ENCODE measurements around the gene TMEM204.

The TMEM204 gene

DNA sequence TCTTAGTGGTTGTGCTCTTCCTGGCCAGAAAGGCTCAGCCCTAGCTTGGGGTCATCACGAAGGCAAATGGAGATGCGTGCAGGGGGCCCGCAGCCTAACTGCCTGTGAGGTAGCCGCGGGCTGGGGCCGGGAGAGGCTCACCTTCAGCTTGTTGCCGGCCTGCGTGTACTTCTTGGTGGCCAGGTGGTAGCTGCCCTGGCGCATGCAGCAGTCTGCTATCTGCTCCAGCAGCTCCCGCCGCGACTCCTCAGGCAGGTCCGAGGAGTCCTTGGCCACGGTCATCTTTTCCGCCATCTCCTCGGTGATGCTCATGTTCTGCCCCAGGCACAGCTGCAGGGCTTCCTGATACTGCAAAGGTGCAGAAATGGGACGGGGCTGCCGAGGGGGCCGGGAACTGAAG lies 13.0 kb upstream of the TMEM204 start:
- no peak for FAIRE-seq

DNA sequence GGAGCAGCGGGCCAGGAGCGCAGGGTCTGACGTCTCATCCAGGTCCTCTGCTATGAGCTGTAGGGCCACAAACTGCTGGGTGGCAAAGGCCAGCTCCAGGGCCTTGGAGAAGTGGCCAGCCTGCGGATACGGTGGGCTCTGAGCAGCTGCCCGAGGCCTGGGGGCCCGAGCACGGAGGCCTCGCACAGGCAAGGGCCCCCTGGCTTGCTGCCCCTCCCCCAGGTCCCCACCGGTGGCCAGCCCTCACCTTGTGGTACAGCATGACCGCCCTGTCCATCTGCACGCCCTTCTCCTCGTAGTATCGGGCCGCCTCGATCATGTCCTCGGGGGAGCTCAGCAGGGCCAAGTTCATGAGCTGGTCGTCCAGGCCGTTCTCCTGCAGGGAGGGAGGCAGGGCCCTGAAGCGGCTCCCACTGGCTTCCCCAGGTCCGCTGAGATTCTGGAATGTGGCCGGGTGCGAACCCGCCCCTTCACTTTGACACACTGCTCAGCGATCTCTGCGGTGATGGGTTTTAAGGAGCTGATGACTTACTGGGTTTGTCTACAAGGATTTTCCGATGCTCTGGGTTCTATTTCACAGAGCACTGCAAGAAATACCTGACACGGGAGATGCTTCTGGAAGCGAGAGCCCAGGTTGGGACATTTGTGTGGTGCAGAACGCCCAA lies 9.8 kb upstream of the TMEM204 start:
- FAIRE-seq, result no peak
- DNase-seq (ENCODE audit: low spot score), result no peak

More for the DNA sequence above, 13.0 kb upstream of the TMEM204 start:
- no peak for DNase-seq (ENCODE audit: low spot score)

DNA sequence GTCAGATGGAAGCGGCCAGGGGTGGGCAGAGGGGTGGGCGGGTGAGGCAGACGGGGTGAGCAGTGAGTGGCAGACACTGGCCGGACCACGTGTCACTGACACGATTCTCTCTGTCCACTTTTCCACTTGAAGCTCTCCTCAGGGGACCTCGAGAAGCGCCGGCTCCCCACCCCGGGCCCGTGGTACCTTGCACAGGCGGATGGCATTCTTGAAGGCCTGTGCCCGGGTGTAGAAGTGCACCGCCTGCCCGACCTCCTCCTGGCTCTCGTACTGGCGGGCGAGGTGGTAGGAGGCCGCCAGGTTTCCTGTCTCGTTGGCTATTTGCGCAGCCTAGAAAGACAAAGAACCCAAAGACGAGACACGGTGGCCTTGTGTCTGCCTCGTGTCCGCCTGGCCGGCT lies 9.1 kb upstream of the TMEM204 start:
- DNase-seq (ENCODE audit: low spot score) (no peak), FAIRE-seq (no peak)

DNA sequence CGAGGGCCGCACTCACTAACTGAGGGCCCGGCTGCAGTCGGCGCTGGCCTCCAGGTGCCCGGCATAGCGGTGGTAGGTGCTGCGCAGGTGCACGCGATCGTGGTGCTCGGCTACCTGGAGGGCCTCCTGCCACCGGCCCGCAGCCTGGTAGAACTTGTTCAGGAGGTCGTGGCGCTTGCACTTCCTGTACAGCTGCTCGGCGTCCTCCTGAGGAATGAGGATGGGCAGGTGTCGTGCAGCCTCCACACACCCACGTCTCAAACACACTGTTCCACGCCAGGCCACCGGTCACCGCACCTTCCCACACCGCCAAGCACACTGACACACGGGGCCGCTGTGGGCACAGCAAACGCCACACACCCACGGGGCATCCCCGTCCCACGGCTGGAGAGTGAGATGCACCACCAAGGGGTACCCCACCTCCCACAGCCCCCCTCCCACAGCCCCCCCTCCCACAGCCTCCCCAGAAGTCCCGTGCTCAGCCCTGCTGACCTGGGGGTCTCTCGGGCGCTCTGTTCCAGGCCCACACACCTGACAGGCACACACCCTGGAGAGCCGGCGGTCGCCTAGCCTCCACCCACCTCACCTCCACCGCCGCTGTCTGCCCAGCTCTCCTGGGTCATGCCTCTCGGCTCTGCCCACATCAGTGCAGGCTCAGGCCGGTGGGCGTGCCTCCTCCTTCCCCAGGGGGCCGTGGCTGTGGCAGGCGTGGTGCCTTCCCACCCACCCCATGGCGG lies 7.4 kb upstream of the TMEM204 start:
- no peak for DNase-seq (ENCODE audit: low spot score)
- FAIRE-seq, result no peak

DNA sequence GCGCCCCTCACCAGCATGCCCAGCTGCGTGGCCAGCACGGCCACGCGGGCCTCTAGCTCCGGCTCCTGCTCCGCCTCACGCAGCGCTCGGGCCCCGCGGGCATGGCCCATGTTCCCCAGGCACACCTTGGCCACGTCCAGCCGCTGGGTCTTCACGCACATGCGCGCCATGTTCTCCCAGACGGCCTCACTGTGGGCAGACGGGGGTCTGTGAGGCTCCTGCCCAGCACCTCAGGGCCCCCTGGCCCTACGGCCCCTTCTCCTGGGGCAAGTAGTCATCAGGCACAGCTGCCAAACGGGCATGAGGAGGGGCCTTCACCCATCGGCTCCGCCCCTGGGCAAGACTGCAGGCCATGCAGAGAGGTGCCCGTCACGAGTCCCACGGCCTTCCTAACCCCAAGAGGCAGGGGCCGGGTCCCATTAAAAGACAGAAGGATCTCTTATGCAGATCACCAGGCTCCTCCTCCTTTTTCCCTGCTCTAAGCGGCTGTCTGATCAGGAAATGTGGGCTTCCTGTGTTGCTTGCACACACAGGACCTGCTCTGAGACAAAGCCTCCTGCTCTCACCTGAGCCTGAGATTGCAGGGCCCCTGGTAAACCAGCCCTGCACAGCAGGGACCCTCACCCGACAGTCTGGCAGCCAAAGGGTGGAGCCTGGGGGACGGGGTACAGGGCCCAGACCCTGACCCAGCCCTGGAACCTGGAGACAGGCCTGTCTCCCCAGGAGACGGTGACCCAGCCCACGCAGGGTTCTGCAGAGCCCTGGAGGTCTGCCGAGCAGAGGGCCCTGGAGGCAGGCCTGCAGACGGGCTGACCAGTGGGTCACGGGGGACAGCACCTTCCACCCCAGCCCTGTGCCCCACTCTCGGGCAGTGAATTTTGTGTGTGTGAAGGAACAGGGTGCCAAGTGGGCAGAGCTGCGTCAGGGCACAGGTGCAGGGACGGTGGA lies 6.6 kb upstream of the TMEM204 start:
- DNase-seq (ENCODE audit: low spot score) (no peak), FAIRE-seq (no peak)

DNA sequence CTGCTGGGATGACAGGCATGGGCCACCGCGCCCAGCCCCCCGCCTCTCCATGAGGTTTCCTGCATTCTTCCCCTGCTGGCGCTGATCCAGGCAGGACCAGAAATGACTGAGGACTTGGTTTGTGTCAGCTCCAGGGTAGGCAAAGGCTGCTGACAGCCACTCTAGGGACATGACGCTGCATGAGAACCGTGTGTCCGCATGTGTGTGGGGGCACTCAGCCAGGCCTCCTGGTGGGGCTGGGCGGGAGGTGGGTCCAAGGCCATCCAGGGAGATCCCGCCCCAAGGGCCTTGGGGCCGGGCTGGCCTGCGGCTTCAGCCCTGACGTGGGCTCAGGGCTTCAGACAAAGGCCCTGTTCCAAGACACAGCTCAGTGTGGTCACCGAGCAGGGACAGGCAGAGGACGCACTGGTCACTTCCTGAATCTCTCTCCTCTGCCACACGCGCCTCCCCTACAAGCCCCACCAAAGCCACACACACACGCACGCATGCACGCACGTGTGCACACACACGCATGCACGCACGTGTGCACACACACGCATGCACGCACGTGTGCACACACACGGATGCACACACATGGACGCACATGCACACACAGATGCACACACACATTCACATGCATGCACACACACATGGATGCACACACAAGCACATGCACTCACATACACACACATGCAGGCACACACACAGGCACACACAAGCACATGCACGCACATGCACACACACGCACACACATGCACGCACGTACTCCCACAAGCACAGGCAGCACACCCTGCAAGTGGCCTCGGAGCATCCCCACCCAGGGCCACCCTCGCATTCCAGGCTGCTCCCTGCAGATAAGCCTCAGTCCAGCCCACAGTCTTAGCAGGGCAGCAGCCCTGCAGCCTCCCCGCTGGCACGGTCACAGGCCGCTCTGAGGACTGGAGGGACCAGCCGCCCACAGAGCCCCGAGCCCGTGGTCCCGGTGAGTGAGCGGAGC lies 5.3 kb upstream of the TMEM204 start:
- FAIRE-seq (no peak), DNase-seq (ENCODE audit: low spot score) (no peak)

DNA sequence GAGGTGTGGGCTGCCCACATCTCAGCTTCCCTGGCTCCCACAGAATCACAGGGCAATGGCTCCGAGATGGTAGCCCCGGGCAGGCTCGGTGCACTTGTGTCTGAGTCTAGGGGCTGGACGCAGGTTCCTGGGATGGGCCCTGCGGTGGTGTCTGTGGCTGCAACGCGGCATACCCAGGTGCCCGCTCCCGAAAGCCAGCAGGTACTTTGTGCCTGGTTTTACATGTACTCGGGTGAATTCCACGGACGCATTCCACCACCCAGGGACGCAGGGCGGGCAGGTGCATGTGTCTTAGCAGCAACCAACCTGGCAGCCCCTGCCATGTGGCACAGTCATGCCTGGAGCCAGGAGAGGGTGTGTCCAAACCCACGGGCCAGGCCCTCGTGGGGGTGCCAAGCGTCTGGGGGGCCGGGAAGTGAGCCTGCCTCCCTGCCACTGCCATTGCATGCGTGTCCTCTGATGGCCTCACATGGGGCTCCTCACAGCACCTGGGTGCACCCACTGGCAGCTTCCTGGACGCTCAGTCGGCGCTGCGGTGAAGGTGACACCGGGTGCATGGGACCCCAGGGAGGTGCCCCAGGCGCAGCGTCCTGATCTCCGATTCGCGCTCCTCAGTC lies 4.4 kb upstream of the TMEM204 start:
- FAIRE-seq (no peak), DNase-seq (ENCODE audit: low spot score) (no peak)

DNA sequence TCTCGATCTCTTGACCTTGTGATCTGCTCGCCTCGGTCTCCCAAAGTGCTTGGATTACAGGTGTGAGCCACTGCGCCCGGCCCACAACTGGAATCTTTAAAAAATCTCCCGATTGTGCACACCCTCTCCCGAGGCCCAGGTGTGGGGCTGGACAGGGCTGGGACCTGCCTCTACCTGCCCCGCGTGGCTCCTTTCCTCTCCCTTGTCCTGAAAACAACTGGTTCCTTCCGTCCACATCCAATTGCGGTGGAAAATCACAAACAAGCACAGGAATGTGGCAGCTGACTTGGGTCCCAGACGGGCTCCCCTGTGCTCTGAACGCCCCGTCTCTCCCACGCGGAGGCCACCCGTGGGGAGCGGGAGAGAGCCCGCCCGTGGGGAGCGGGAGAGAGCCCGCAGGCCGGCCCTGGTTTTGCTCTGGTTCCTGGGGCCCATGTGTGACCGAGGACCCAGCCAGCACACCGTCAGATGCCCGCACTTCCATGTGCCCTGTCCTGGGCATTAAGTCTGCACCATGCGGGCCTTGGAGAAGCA lies 3.0 kb upstream of the TMEM204 start:
- FAIRE-seq (no peak), DNase-seq (ENCODE audit: low spot score) (no peak)

DNA sequence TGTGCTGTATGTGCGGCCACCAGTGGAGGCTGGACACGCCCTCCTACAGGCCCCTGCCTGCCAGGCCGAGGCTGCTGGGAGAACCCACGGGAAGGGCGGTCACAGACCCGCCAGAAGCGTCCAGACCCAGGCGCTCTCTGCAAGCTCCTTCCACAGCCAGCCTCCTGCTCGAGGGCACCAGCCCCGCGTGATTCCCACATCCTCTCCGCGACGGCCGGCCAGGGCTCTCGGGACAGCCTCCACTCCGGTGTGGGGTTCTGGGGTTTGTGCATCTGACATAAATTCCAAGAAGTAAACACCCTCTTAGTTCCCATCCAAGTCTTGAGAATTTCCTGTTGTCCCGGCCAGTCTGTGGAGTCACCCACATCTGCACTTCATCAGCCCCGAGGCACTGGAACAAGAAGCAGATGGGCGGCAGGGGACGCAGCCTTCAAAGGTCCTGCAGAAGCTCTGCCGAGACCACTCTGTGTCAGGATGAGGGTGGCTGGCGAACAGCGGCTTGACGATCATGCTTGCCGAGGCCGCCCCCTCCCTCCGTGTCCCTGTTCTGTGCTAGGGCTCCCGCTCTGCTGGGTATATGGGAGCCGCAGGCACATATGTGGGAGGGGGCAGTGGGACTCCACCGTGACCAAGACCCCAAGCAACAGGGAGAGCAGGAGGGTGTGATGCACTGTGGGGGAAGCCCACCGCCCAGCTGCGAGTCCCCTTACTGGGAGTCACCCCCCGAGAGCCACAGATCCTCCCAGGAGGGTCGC lies 2.4 kb upstream of the TMEM204 start:
- no peak for DNase-seq (ENCODE audit: low spot score)
- no peak for FAIRE-seq

DNA sequence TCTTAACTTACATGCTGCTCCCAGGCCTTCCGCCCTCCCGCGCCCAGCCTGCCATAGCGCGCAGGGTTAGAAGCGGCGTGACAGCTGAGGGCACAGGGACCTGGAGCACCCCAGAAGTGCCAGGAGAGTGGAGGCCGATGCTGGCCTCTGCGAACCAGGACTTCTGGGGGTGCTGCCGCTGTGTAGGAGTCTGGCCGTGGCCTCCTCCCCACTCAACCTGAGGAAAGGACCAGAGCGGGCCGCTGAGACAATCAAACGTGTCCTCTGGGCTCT lies 1.9 kb upstream of the TMEM204 start:
- no peak for DNase-seq (ENCODE audit: low spot score)
- FAIRE-seq, result no peak

DNA sequence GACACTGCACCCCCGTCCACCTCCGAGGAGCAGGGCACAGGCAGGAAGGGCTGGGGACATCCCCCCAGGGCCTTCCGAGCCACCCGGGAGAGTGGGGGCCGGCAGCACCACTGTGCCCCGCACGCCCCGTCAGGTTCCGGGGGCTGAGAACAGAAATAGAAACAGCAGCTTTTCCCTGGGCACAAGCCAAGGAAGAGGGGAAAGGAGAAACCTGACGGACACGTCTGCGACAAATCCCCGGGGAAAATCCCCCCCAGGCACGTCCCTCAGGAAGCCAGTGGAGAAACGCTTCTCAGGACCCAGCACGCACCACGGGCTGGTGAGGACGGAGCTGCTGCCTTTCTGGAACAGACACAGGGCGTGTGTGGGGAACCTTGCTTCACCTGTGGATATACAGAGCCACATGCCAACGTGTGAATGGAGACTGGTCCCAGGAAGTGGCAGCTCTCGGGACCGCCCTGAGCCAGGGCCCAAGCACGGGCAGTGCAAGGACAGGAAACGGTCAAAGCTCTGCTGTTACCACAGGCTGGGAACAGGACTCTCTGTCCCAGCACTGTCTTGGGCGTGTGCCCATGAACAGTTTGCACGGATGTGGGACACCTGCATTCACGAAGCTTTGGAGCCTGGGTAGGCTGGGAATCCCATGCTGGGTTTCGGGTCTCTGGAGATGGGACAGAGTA lies 1.2 kb upstream of the TMEM204 start:
- no peak for FAIRE-seq
- DNase-seq (ENCODE audit: low spot score), result no peak

DNA sequence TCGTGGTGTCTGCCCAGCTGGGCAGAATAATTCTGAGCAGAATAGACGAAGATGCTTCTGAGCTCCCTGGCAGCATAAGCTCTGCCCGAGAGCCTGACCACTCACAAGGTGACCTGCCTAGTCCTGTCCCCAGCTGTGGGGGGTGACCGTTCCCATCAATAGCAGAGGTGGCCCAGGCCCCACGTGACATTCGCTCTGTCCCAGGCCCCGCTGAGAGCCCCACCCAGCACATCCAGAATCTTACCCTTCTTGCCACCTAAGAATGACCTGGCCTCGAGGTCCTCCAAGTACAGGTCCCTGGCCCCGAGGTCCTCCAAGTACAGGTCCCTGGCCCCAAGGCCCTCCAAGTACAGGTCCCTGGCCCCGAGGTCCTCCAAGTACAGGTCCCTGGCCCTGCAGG lies 695 bp upstream of the TMEM204 start:
- DNase-seq (ENCODE audit: low spot score) (no peak), FAIRE-seq (no peak)

DNA sequence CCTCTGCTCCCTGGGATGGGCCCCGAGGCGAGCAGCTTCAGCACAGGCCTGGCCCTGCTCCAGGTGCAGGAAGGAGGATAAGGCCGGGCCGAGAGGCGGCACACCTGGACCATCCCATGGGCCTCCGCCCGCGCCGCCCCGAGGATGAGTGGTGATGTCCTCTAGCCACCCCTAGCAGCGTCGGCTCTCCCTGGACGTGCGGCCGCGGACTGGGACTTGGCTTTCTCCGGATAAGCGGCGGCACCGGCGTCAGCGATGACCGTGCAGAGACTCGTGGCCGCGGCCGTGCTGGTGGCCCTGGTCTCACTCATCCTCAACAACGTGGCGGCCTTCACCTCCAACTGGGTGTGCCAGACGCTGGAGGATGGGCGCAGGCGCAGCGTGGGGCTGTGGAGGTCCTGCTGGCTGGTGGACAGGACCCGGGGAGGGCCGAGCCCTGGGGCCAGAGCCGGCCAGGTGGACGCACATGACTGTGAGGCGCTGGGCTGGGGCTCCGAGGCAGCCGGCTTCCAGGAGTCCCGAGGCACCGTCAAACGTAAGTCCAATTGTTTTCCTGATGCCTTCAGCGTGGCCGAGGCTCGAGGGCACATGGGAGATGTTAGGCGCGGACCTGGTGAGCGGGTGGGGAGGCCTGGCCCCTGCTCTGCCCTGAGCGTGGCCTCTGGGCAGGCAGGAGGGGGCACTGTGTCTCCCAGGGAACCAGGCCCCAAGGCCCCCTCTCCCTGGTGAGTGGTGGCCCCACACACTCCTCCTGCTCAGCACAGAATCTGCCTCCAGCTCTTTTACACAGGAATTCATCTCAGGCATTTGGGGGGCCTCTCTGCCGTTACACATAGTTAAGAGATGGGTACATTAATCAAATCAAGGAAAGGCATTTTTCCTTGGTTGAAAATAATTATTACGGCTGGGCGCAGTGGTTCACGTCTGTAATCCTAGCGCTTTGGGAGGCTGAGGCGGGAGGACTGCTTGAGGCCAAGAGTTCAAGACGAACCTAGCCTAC lies 855 bp downstream of the TMEM204 start:
- DNase-seq (ENCODE audit: low spot score), result no peak
- no peak for FAIRE-seq

DNA sequence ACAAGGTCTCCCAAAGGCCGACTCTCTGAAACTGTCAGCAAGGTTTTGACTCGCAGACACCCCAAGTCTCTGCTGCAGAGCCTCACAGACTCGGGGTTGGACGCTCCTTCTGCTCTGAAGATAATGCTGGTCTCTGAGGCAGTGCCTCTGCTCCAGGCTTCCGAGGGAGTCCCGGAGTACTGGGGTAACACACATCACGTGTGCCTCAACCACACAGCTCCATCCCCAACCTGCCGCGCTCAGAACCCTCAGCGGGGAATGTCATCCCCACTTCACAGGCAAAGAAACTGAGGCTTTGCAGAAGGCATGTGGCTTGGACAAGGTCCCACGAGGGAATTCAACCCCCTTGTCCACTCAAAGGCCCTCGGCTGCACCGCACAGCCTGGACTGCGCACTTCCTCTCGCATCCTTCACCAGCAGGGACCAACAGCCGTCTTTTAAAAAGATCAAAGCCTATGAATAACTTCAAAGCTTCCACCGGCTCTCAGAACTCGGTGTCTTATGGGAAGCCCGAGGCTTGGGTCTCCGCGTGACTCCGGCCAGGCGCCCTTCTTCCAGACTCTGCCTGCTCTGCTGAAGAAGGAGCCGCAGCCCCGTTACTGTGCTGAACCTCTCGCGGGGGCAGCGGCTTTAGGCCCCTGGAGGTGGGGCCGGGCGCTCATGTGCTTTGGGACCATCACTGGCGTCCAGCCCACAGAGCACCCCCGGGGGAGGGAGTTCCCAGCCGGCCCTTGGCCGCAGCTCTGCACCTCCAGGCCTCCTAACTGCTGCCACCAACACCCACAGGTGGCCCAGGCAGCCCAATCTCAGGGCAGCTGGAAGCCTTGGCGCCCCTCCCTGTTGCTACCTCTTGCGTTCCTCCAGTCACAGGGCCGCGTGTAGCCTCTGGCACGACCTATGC lies 2.2 kb downstream of the TMEM204 start:
- no peak for DNase-seq (ENCODE audit: low spot score)
- FAIRE-seq, result no peak

DNA sequence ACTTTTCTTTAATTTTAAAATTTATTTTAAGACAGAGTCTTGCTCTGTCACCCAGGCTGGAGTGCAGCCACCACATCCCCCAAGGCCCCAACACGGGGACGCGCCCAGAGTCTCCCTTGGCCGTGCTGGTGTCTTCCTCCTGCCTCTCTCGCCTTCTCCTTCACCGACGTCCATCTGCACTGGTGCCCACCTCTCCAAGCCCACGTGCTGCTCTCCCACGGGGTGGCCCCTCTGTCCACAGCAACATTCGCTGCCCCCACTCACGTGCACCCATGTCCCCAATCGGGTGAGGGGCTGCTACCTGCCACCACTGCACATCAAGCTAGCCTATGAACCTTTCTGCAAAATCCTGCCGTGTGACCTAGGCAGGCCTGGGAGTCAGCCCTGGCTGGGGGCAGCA lies 3.1 kb downstream of the TMEM204 start:
- FAIRE-seq, result no peak

DNA sequence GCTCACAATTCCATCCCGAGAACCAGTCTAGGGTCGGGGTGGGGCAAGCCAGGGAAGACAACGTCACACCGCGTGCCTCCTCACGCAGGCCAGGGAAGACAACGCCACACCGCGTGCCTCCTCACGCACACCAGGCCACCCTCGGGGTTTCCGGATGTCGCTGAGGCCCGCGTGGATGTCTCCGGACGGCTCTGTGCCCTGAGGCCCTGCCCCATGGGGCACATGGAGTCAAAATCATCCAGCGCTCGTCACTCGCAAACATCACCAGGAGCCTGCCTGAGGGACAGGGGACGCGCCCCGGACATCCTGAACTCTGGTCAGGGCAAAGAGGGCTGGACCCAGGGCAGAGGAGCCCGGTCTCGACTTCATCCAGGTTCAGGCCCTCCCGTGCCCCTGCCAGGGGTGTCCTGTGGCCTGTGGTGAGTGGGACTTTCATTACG lies 3.7 kb downstream of the TMEM204 start:
- FAIRE-seq, result no peak
- no peak for DNase-seq (ENCODE audit: low spot score)

More for the DNA sequence above, 3.1 kb downstream of the TMEM204 start:
- no peak for DNase-seq (ENCODE audit: low spot score)
